H1 (cell line): ENCODE results near the gene PHLDA3. TPM values are rescaled to one million over a fixed set of nuclear protein-coding genes. Genes with fewer than 3 reads are reported as not detected.

Experiments used
- CTCF ChIA-PET: fragments of 300-600 bp; sonication (Branson Sonifier 250); formaldehyde crosslinking; loops from one replicate; lab custom pipeline; 2021; ENCODE audit not compliant: partially characterized antibody; lab: Charles Lee
- POLR2A ChIA-PET: fragments of 300-600 bp; sonication (Branson Sonifier 250); formaldehyde crosslinking; loops from one replicate; lab custom pipeline; 2021; ENCODE audit warnings: inconsistent platforms; ENCODE audit not compliant: partially characterized antibody; lab: Charles Lee
- DNase-seq, 2 experiments: peaks; one replicate each; pipeline versions ENCODE4 v3.0.0 to v3.0.0-alpha.2; 2010 to 2022; ENCODE audit warnings: low spot score in 2 of 2, low read depth in 1 of 2, mixed read lengths in 1 of 2
- FAIRE-seq: peaks from 2 replicates; lab custom pipeline; 2011; peaks lifted over from hg19 to GRCh38; lab: Jason Lieb, UNC
- H2AFZ ChIP-seq: 2 replicates; pipeline ENCODE4 v1.8.1; 2012; ENCODE audit warnings: low read length, inconsistent platforms
- H2AK5ac ChIP-seq: 2 replicates; pipeline ENCODE4 v1.6.1; 2013; ENCODE audit warnings: low read depth, low read length
- H2BK120ac ChIP-seq: replicated peaks from 2 replicates; pipeline ENCODE3; 2013; ENCODE audit warnings: low read depth, low read length, inconsistent platforms
- H2BK12ac ChIP-seq: 2 replicates; pipeline ENCODE4 v1.6.1; 2013; ENCODE audit warnings: low read depth, low read length
- H2BK15ac ChIP-seq: 2 replicates; pipeline ENCODE4 v1.6.1; 2013; ENCODE audit warnings: low read length
- H2BK20ac ChIP-seq: 2 replicates; pipeline ENCODE4 v1.6.1; 2013; ENCODE audit warnings: low read length
- H2BK5ac ChIP-seq: 2 replicates; pipeline ENCODE4 v1.6.1; 2013; ENCODE audit warnings: low read depth, low read length
- H3K14ac ChIP-seq: 2 replicates; pipeline ENCODE4 v1.6.1; 2013; ENCODE audit warnings: inconsistent platforms; ENCODE audit not compliant: insufficient read length
- H3K18ac ChIP-seq: 2 replicates; pipeline ENCODE4 v1.6.1; 2013; ENCODE audit warnings: low read length; ENCODE audit errors: extremely low read depth
- H3K23ac ChIP-seq: 2 replicates; pipeline ENCODE4 v1.6.1; 2013; ENCODE audit warnings: inconsistent platforms; ENCODE audit not compliant: insufficient read length
- H3K23me2 ChIP-seq: 2 replicates; pipeline ENCODE4 v1.6.1; 2013; ENCODE audit warnings: low read depth, low read length
- H3K27ac ChIP-seq: 2 replicates; pipeline ENCODE4 v1.6.1; 2011; ENCODE audit warnings: low read depth, low read length, inconsistent platforms
- H3K27me3 ChIP-seq, 4 experiments: replicated peaks in 1 of 4; 1 replicate in 1 of 4; 2 replicates in 3 of 4; pipeline versions ENCODE4 v1.6.1 to v1.8.1; 2011 to 2013; ENCODE audit warnings: low read length in 3 of 4, mild to moderate bottlenecking in 3 of 4, inconsistent platforms in 2 of 4, mixed read lengths in 2 of 4, moderate library complexity in 1 of 4; ENCODE audit not compliant: control insufficient read depth in 3 of 4, insufficient read depth in 3 of 4; ENCODE audit errors: extremely low read depth in 1 of 4
- H3K36me3 ChIP-seq, 4 experiments: 2 replicates each; pipeline versions ENCODE4 v1.6.1 to v1.8.1; 2011 to 2013; ENCODE audit warnings: mild to moderate bottlenecking in 4 of 4, low read length in 3 of 4, moderate library complexity in 2 of 4, control low read depth in 1 of 4, inconsistent platforms in 1 of 4; ENCODE audit not compliant: insufficient read depth in 4 of 4, control insufficient read depth in 2 of 4
- H3K4ac ChIP-seq: replicated peaks from 2 replicates; pipeline ENCODE3; 2013; ENCODE audit warnings: low read length, low read depth, mixed read lengths, inconsistent platforms; ENCODE audit not compliant: insufficient read length
- H3K4me1 ChIP-seq, 4 experiments: replicated peaks in 1 of 4; 1 replicate in 1 of 4; 2 replicates in 3 of 4; pipeline versions ENCODE4 v1.6.1 to v1.8.1; 2011 to 2013; ENCODE audit warnings: low read length in 3 of 4, inconsistent platforms in 2 of 4, mixed read lengths in 1 of 4; ENCODE audit not compliant: insufficient read depth in 4 of 4, control insufficient read depth in 3 of 4
- H3K4me2 ChIP-seq, 2 experiments: 2 replicates each; pipeline versions ENCODE4 v1.6.1 to v1.8.1; 2011 to 2013; ENCODE audit warnings: low read depth in 2 of 2, low read length in 2 of 2, control low read depth in 1 of 2, inconsistent platforms in 1 of 2, mild to moderate bottlenecking in 1 of 2; ENCODE audit not compliant: insufficient read depth in 1 of 2
- H3K4me3 ChIP-seq, 4 experiments: fragments of 200-600, 300-600 bp in 1 of 4; sonication (generic), shearing (Covaris generic), sonication (Bioruptor Twin) in 1 of 4; 2 replicates each; pipeline versions ENCODE4 v1.5.1 to v1.8.1; 2011 to 2016; ENCODE audit warnings: low read length in 4 of 4, low read depth in 3 of 4, control low read depth in 2 of 4, inconsistent platforms in 2 of 4, mild to moderate bottlenecking in 2 of 4, mixed read lengths in 1 of 4, moderate library complexity in 1 of 4; ENCODE audit not compliant: insufficient read depth in 2 of 4; ENCODE audit errors: extremely low read depth in 1 of 4
- H3K56ac ChIP-seq: replicated peaks from 2 replicates; pipeline ENCODE3; 2013; ENCODE audit warnings: low read depth, mild to moderate bottlenecking, mixed read lengths, low read length, inconsistent platforms; ENCODE audit not compliant: insufficient read length
- H3K79me1 ChIP-seq: 2 replicates; pipeline ENCODE4 v1.6.1; 2013; ENCODE audit warnings: low read depth, low read length, control low read depth
- H3K79me2 ChIP-seq, 2 experiments: 2 replicates each; pipeline versions ENCODE4 v1.6.1 to v1.8.1; 2012 to 2013; ENCODE audit warnings: low read length in 2 of 2, mild to moderate bottlenecking in 2 of 2, inconsistent platforms in 1 of 2; ENCODE audit not compliant: insufficient read depth in 2 of 2, control insufficient read depth in 1 of 2
- H3K9ac ChIP-seq, 4 experiments: replicated peaks in 1 of 4; 1 replicate in 1 of 4; 2 replicates in 3 of 4; pipeline versions ENCODE4 v1.6.1 to v1.8.1; 2011 to 2013; ENCODE audit warnings: low read depth in 3 of 4, low read length in 3 of 4, control low read depth in 2 of 4, mild to moderate bottlenecking in 2 of 4, moderate library complexity in 2 of 4, inconsistent platforms in 1 of 4; ENCODE audit errors: extremely low read depth in 1 of 4
- H3K9me3 ChIP-seq, 2 experiments: 2 replicates each; pipeline versions ENCODE4 v1.6.1 to v1.8.1; 2012 to 2013; ENCODE audit warnings: mild to moderate bottlenecking in 2 of 2, moderate library complexity in 2 of 2, control low read depth in 1 of 2, inconsistent platforms in 1 of 2, low read depth in 1 of 2, low read length in 1 of 2, mixed read lengths in 1 of 2; ENCODE audit not compliant: insufficient read depth in 2 of 2
- H4K20me1 ChIP-seq, 2 experiments: replicated peaks in 1 of 2; 2 replicates each; pipeline versions ENCODE3 to v1.8.1; 2011 to 2013; ENCODE audit warnings: inconsistent platforms in 2 of 2, low read length in 2 of 2, mild to moderate bottlenecking in 1 of 2; ENCODE audit not compliant: insufficient read depth in 2 of 2, control insufficient read depth in 1 of 2
- H4K5ac ChIP-seq: 2 replicates; pipeline ENCODE4 v1.6.1; 2013; ENCODE audit warnings: low read length, low read depth, mixed read lengths, inconsistent platforms; ENCODE audit not compliant: insufficient read length
- H4K8ac ChIP-seq: 2 replicates; pipeline ENCODE4 v1.8.0; 2013; ENCODE audit warnings: mild to moderate bottlenecking, moderate library complexity, low read length, inconsistent platforms; ENCODE audit not compliant: insufficient read depth; ENCODE audit errors: extremely low read depth
- H4K91ac ChIP-seq: replicated peaks from 2 replicates; pipeline ENCODE3; 2013; ENCODE audit warnings: low read length, mixed read lengths, inconsistent platforms; ENCODE audit not compliant: insufficient read length
- CEBPB ChIP-seq: IDR thresholded peaks from 2 replicates; pipeline ENCODE4 v1.6.1; 2012; ENCODE audit warnings: low read depth, low read length
- FOSL1 ChIP-seq: IDR thresholded peaks from 2 replicates; pipeline ENCODE4 v1.6.1; 2011; ENCODE audit warnings: mild to moderate bottlenecking, low read depth, low read length, moderate library complexity; ENCODE audit not compliant: insufficient read depth
- RNF2 ChIP-seq: fragments of 200-900, 300-1000 bp; sonication (generic); IDR thresholded peaks from 2 replicates; pipeline ENCODE4 v1.7.1; 2016; ENCODE audit warnings: borderline replicate concordance, low read depth, mild to moderate bottlenecking, antibody characterized with exemption, low read length; ENCODE audit not compliant: poor library complexity, severe bottlenecking; ENCODE audit errors: missing control alignments
- TBP ChIP-seq: IDR thresholded peaks from 2 replicates; pipeline ENCODE4 v1.6.1; 2011; ENCODE audit warnings: low read depth, low read length, improper control_type of control experiment
- USF2 ChIP-seq: IDR thresholded peaks from 2 replicates; pipeline ENCODE4 v1.6.1; 2011; ENCODE audit warnings: low read length, improper control_type of control experiment
- WGBS, 2 experiments: shearing (Covaris generic) in 1 of 2; methylation state at CpG; one replicate each; pipeline versions ENCODE4 v1.1.6 to v1.1.7; 2013 to 2015; ENCODE audit warnings: low lambda C conversion rate in 2 of 2, mixed read lengths in 2 of 2, inconsistent platforms in 1 of 2, low coverage in 1 of 2, missing lambda C conversion rate in 1 of 2; ENCODE audit not compliant: insufficient replicate concordance in 2 of 2, insufficient coverage in 1 of 2, insufficient read length in 1 of 2; ENCODE audit errors: extremely low coverage in 1 of 2, missing lambda C conversion rate in 1 of 2; 5-methylcytosine and 5-hydroxymethylcytosine counted together
- polyA plus RNA-seq, 7 experiments: library from polyadenylated mRNA; depleted of rRNA in 3 of 7; stranded (reverse) in 5 of 7; unstranded in 2 of 7; fragments of >200 nt in 5 of 7; fragments of 200-250 nt in 2 of 7; gene quantifications; 1 replicate in 5 of 7; 2 replicates in 1 of 7; 4 replicates in 1 of 7; pipeline versions ENCODE4 v1.2.1 to v1.2.3, GENCODE V29; 2011 to 2013; ENCODE audit warnings: missing spikeins in 2 of 7, mixed read lengths in 2 of 7
- total RNA-seq: library from RNA; stranded (reverse); fragmentation: NEBNext Ultra II Directional; extraction: Animal tissue kit (Norgen Biotek cat#: 25700); gene quantifications from 2 replicates; pipeline ENCODE4 v1.2.1, GENCODE V29; 2021

Gene PHLDA3
- total and polyA plus RNA-seq, 2 of the 8 experiments (the other 6 are each of a cell fraction or from before 2014, with no cell fraction given), result 25.5 to 27.5 TPM

- FAIRE-seq (no peak), DNase-seq (no peak)
- H2BK15ac ChIP-seq, result no peak overlapping the region
- no peak overlapping the region for H3K14ac ChIP-seq
- CTCF ChIA-PET, result interaction anchor here (1.3 to 12.7 kb wide), 6 partner anchors 9 to 47 kb away, joined by 3 to 155 read pairs (median 30); no protein-coding TSS in a partner anchor
- no peak overlapping the region for H2AK5ac ChIP-seq
- no peak overlapping the region for H3K23ac ChIP-seq
- H2AFZ ChIP-seq, result no peak overlapping the region
- 96% methylated on average over 9 of the region's 9 CpGs; no CpG with 5 or more reads in 1 of the 2 experiments for WGBS, 2 experiments
- no peak overlapping the region for H3K56ac ChIP-seq
- H3K4ac ChIP-seq, result no peak overlapping the region
- H3K18ac ChIP-seq, result no peak overlapping the region
- peaks cover 3 to 17% of the 10 kb centered on the region in 2 experiments; a peak in 2 of 4 replicates for H3K79me2 ChIP-seq
- H3K9me3 ChIP-seq, result no peaks in the 10 kb centered on the region
- peaks cover 5 to 23% (median 23%) of the 10 kb centered on the region in 4 experiments for H3K27me3 ChIP-seq
- H3K27ac ChIP-seq, result no peak overlapping the region
- H4K5ac ChIP-seq, result no peak overlapping the region
- peaks cover 16% of the 10 kb centered on the region for H3K23me2 ChIP-seq
- peaks cover 0 to 12% of the 10 kb centered on the region in 2 experiments for H4K20me1 ChIP-seq
- no peak overlapping the region for H3K4me3 ChIP-seq
- H3K36me3 ChIP-seq, result peaks cover 3 to 12% (median 6%) of the 10 kb centered on the region in 4 experiments; a peak in 4 of 8 replicates
- H4K91ac ChIP-seq, result no peak overlapping the region
- no peak overlapping the region for H3K9ac ChIP-seq
- POLR2A ChIA-PET, result interaction anchor here (2.3 kb wide), 1 partner anchor 15 kb away, joined by 9 read pairs; no protein-coding TSS in a partner anchor
- H3K4me1 ChIP-seq, result peaks cover 0 to 19% (median 13%) of the 10 kb centered on the region in 4 experiments; a peak in 6 of 7 replicates
- no peak overlapping the region; a peak in 1 of 4 replicates for H3K4me2 ChIP-seq
- H2BK20ac ChIP-seq, result no peak overlapping the region
- H2BK12ac ChIP-seq, result no peak overlapping the region
- peaks cover 11% of the 10 kb centered on the region for H3K79me1 ChIP-seq
- no peak overlapping the region for H4K8ac ChIP-seq
- no peak overlapping the region for H2BK120ac ChIP-seq
- H2BK5ac ChIP-seq, result no peak overlapping the region
- TF ChIP-seq USF2 (no peak), FOSL1 (no peak), CEBPB (no peak), TBP (no peak), RNF2 (no peak)
Measured at GRCh38 chr1:201465698-201466290, 3.2 kb downstream of the PHLDA3 start.
